ENCODE results near the gene CIBAR2. TPM values are rescaled to one million over a fixed set of nuclear protein-coding genes. Genes with fewer than 3 reads are reported as not detected.

Gene CIBAR2
- total and polyA plus RNA-seq, 2 experiments from 2014 or later = not detected

GRCh38 chr16:85117418-85117817 lies 5.1 kb upstream of the CIBAR2 start:
- Histone ChIP-seq H3K27ac (no peak overlapping the region), H3K9ac (no peak overlapping the region), H3K4me1 (ENCODE audit: insufficient read depth) (no peaks in the 10 kb centered on the region), H4K20me1 (ENCODE audit: insufficient read depth) (no peaks in the 10 kb centered on the region), H3K4me2 (ENCODE audit: unreplicated experiment) (no peak overlapping the region), H2AFZ (no peak overlapping the region), H3K36me3 (ENCODE audit: low read depth) (no peaks in the 10 kb centered on the region), H3K79me2 (ENCODE audit: insufficient read depth) (no peaks in the 10 kb centered on the region), H3K27me3 (replicated peaks; ENCODE audit: insufficient read depth) (no peaks in the 10 kb centered on the region), H3K9me2 (ENCODE audit: insufficient read depth) (no peaks in the 10 kb centered on the region), H3K4me3 (no peak overlapping the region), H3F3A (ENCODE audit: insufficient read depth) (0 out of 2 replicates have a peak, but pooled peaks cover 5% of the 10 kb centered on the region), H3K9me3 (ENCODE audit: low read depth) (no peaks in the 10 kb centered on the region)
- TF ChIP-seq EZH2phosphoT487 (IDR thresholded peaks at IDR 0.05; ENCODE audit: insufficient read depth, low read depth) = no peak
- no peak for TF ChIP-seq EZH2 (IDR thresholded peaks at IDR 0.05; ENCODE audit: insufficient read depth, poor library complexity, severe bottlenecking)
- in situ Hi-C loops (cut with MboI) = no loop called here
- 90 to 93% methylated on average over 12 of the region's 12 CpGs for WGBS, 2 experiments (ENCODE audit: low coverage in 1 of 2, low lambda C conversion rate in 2 of 2, missing lambda C conversion rate in 2 of 2)
- DNase-seq = no peak

GRCh38 chr16:85114909-85115567 lies 2.8 kb upstream of the CIBAR2 start:
- H3K9ac ChIP-seq = peak overlapping the region; percentile 69
- no peaks in the 10 kb centered on the region for H3K27me3 ChIP-seq (replicated peaks; ENCODE audit: insufficient read depth)
- no peaks in the 10 kb centered on the region for H3K36me3 ChIP-seq (ENCODE audit: low read depth)
- H3K9me2 ChIP-seq (ENCODE audit: insufficient read depth) = no peaks in the 10 kb centered on the region
- H3K4me3 ChIP-seq = peak overlapping the region; percentile 60
- H2AFZ ChIP-seq = peak overlapping the region; percentile 65
- in situ Hi-C loops (cut with MboI) = no loop called here
- TF ChIP-seq EZH2phosphoT487 (IDR thresholded peaks at IDR 0.05; ENCODE audit: insufficient read depth, low read depth) = no peak
- H3K27ac ChIP-seq = peak overlapping the region; percentile 59
- H4K20me1 ChIP-seq (ENCODE audit: insufficient read depth) = no peaks in the 10 kb centered on the region
- 0 out of 2 replicates have a peak, but pooled peaks cover 5% of the 10 kb centered on the region for H3F3A ChIP-seq (ENCODE audit: insufficient read depth)
- peak; percentile 83 for DNase-seq
- no peaks in the 10 kb centered on the region for H3K79me2 ChIP-seq (ENCODE audit: insufficient read depth)
- no peaks in the 10 kb centered on the region for H3K4me1 ChIP-seq (ENCODE audit: insufficient read depth)
- peak overlapping the region; percentile 57 for H3K4me2 ChIP-seq (ENCODE audit: unreplicated experiment)
- WGBS, 2 experiments (ENCODE audit: low coverage in 1 of 2, low lambda C conversion rate in 2 of 2, missing lambda C conversion rate in 2 of 2) = 4 to 5% methylated on average over 19 to 20 of the region's 20 CpGs
- H3K9me3 ChIP-seq (ENCODE audit: low read depth) = no peaks in the 10 kb centered on the region

GRCh38 chr16:85113913-85114312 lies 1.6 kb upstream of the CIBAR2 start:
- no peak overlapping the region for H2AFZ ChIP-seq
- H3K9me2 ChIP-seq (ENCODE audit: insufficient read depth) = no peaks in the 10 kb centered on the region
- H3K4me2 ChIP-seq (ENCODE audit: unreplicated experiment) = no peak overlapping the region
- no peak overlapping the region for H3K4me3 ChIP-seq
- no peak overlapping the region for H3K27ac ChIP-seq
- no peaks in the 10 kb centered on the region for H3K27me3 ChIP-seq (replicated peaks; ENCODE audit: insufficient read depth)
- no peaks in the 10 kb centered on the region for H3K9me3 ChIP-seq (ENCODE audit: low read depth)
- H3K4me1 ChIP-seq (ENCODE audit: insufficient read depth) = no peaks in the 10 kb centered on the region
- TF ChIP-seq EZH2 (IDR thresholded peaks at IDR 0.05; ENCODE audit: insufficient read depth, poor library complexity, severe bottlenecking) = no peak
- no peak for TF ChIP-seq EZH2phosphoT487 (IDR thresholded peaks at IDR 0.05; ENCODE audit: insufficient read depth, low read depth)
- no peaks in the 10 kb centered on the region for H4K20me1 ChIP-seq (ENCODE audit: insufficient read depth)
- DNase-seq = no peak
- in situ Hi-C loops (cut with MboI) = no loop called here
- WGBS, 2 experiments (ENCODE audit: low coverage in 1 of 2, low lambda C conversion rate in 2 of 2, missing lambda C conversion rate in 2 of 2) = 61 to 73% methylated on average over 12 to 14 of the region's 14 CpGs
- no peaks in the 10 kb centered on the region for H3K79me2 ChIP-seq (ENCODE audit: insufficient read depth)
- no peaks in the 10 kb centered on the region for H3K36me3 ChIP-seq (ENCODE audit: low read depth)
- H3F3A ChIP-seq (ENCODE audit: insufficient read depth) = 0 out of 2 replicates have a peak, but pooled peaks cover 5% of the 10 kb centered on the region
- H3K9ac ChIP-seq = no peak overlapping the region

GRCh38 chr16:85113168-85113733 lies 979 bp upstream of the CIBAR2 start:
- H3K36me3 ChIP-seq (ENCODE audit: low read depth) = no peaks in the 10 kb centered on the region
- H3K4me2 ChIP-seq (ENCODE audit: unreplicated experiment) = no peak overlapping the region
- no peaks in the 10 kb centered on the region for H3K4me1 ChIP-seq (ENCODE audit: insufficient read depth)
- 79 to 83% methylated on average over 11 to 13 of the region's 14 CpGs for WGBS, 2 experiments (ENCODE audit: low coverage in 1 of 2, low lambda C conversion rate in 2 of 2, missing lambda C conversion rate in 2 of 2)
- 0 out of 2 replicates have a peak, but pooled peaks cover 5% of the 10 kb centered on the region for H3F3A ChIP-seq (ENCODE audit: insufficient read depth)
- in situ Hi-C loops (cut with MboI) = no loop called here
- no peak for TF ChIP-seq EZH2phosphoT487 (IDR thresholded peaks at IDR 0.05; ENCODE audit: insufficient read depth, low read depth)
- no peak for TF ChIP-seq EZH2 (IDR thresholded peaks at IDR 0.05; ENCODE audit: insufficient read depth, poor library complexity, severe bottlenecking)
- no peak for DNase-seq
- H3K79me2 ChIP-seq (ENCODE audit: insufficient read depth) = no peaks in the 10 kb centered on the region
- no peak overlapping the region for H3K4me3 ChIP-seq
- H3K27me3 ChIP-seq (replicated peaks; ENCODE audit: insufficient read depth) = no peaks in the 10 kb centered on the region
- H3K9ac ChIP-seq = no peak overlapping the region
- no peaks in the 10 kb centered on the region for H3K9me2 ChIP-seq (ENCODE audit: insufficient read depth)
- no peak overlapping the region for H2AFZ ChIP-seq
- no peak overlapping the region for H3K27ac ChIP-seq
- no peaks in the 10 kb centered on the region for H4K20me1 ChIP-seq (ENCODE audit: insufficient read depth)
- no peaks in the 10 kb centered on the region for H3K9me3 ChIP-seq (ENCODE audit: low read depth)
